ENCODE results near the gene BAZ2B.
"Not testable (repeated sequence)": the region's sequence is repeated elsewhere in the genome, so short reads cannot be mapped to it uniquely, and the experiment has no call there.

The BAZ2B gene

GRCh38 chr2:159366538-159366937 lies 249.8 kb downstream of the BAZ2B start:
- no peak for DNase-seq
- H3K27me3 ChIP-seq (replicated peaks in 2 of 5; ENCODE audit: control insufficient read depth in 4 of 5, insufficient read depth in 5 of 5, low read length in 4 of 5) = no peaks in the 10 kb centered on the region
- H3K27ac ChIP-seq (ENCODE audit: insufficient read depth in 1 of 2, low read depth in 1 of 2, low read length in 2 of 2, poor library complexity in 1 of 2, severe bottlenecking in 2 of 2) = no peak overlapping the region
- WGBS (ENCODE audit: insufficient coverage) = no CpG with 5 or more reads among the region's 3 CpGs
- H3K4me1 ChIP-seq (ENCODE audit: control extremely low read depth in 1 of 4, control insufficient read depth in 4 of 4, insufficient read depth in 4 of 4, low read length in 3 of 4) = no peaks in the 10 kb centered on the region
- POLR2A ChIA-PET = no interaction called here
- no peak overlapping the region for H3K4me3 ChIP-seq (ENCODE audit: control insufficient read depth in 1 of 7, extremely low read depth in 1 of 7, insufficient read depth in 4 of 7, low read depth in 2 of 7, low read length in 6 of 7)
- H3K9me3 ChIP-seq (ENCODE audit: control extremely low read depth in 1 of 5, control insufficient read depth in 4 of 5, insufficient read depth in 2 of 5, low read depth in 1 of 5, low read length in 4 of 5) = peaks cover 0 to 2% (median 0%) of the 10 kb centered on the region in 5 experiments
- peaks cover 17 to 76% (median 34%) of the 10 kb centered on the region in 4 experiments for H3K36me3 ChIP-seq (ENCODE audit: control insufficient read depth in 4 of 4, insufficient read depth in 4 of 4, low read length in 3 of 4)
- CTCF ChIA-PET = no interaction called here

DNA sequence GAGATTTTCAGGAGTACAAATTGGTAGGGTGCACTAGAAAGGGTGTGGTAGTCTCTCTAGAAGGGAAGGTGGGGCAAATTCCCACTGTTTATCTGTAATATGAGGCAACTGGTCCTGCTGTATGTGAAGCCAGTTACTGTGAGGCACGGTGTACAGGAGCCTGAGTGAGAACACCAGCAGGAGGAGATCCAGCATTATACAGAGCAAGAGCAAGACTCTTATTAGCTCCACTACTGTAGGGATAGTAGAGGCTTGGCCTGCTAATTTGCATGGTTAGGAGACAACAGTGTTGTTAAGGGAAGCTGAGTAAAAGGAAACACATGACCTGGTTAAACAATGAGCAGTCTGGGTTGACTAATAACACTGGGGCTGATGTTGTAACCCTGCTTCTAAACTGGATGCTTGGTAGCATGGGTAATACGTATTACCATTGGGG lies 253.5 kb downstream of the BAZ2B start:
- Histone ChIP-seq H3K27me3 (replicated peaks in 2 of 5; ENCODE audit: control insufficient read depth in 4 of 5, insufficient read depth in 5 of 5, low read length in 4 of 5) (no peaks in the 10 kb centered on the region), H3K4me3 (ENCODE audit: control insufficient read depth in 1 of 7, extremely low read depth in 1 of 7, insufficient read depth in 4 of 7, low read depth in 2 of 7, low read length in 6 of 7) (no peak overlapping the region), H3K36me3 (ENCODE audit: control insufficient read depth in 4 of 4, insufficient read depth in 4 of 4, low read length in 3 of 4) (peaks cover 10 to 55% (median 32%) of the 10 kb centered on the region in 4 experiments), H3K9me3 (ENCODE audit: control extremely low read depth in 1 of 5, control insufficient read depth in 4 of 5, insufficient read depth in 2 of 5, low read depth in 1 of 5, low read length in 4 of 5) (peaks cover 0 to 2% (median 0%) of the 10 kb centered on the region in 5 experiments), H3K27ac (ENCODE audit: insufficient read depth in 1 of 2, low read depth in 1 of 2, low read length in 2 of 2, poor library complexity in 1 of 2, severe bottlenecking in 2 of 2) (no peak overlapping the region), H3K4me1 (ENCODE audit: control extremely low read depth in 1 of 4, control insufficient read depth in 4 of 4, insufficient read depth in 4 of 4, low read length in 3 of 4) (no peaks in the 10 kb centered on the region)
- ChIA-PET POLR2A (interaction anchor here (0.6 kb wide), 1 partner anchor 416 kb away, joined by 3 read pairs; no protein-coding TSS in a partner anchor), CTCF (no interaction called here)
- 100% methylated on average over 2 of the region's 2 CpGs for WGBS (ENCODE audit: insufficient coverage)
- DNase-seq = no peak

DNA sequence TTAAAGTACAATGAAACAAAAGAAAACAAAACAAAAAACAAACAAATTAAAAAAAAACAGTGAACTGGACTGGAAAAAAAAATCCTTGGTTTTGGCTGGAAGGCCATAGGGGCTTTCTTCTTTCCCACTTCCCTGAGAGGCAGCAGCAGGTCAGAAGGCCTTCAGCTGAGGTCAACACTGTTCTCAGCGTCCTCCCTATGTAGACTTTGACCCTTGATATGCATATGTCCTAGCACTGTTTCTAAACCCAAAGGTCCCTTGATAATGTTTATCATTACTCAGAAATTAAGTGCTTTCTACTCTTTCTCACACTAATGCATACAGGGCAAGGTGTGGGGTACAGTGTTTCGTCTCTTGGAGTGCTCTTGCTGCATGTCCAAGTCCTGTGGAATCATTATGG lies 254.3 kb downstream of the BAZ2B start:
- no peak for DNase-seq
- Histone ChIP-seq H3K9me3 (ENCODE audit: control extremely low read depth in 1 of 5, control insufficient read depth in 4 of 5, insufficient read depth in 2 of 5, low read depth in 1 of 5, low read length in 4 of 5) (peaks cover 0 to 2% (median 0%) of the 10 kb centered on the region in 5 experiments), H3K4me3 (ENCODE audit: control insufficient read depth in 1 of 7, extremely low read depth in 1 of 7, insufficient read depth in 4 of 7, low read depth in 2 of 7, low read length in 6 of 7) (no peak overlapping the region), H3K36me3 (ENCODE audit: control insufficient read depth in 4 of 4, insufficient read depth in 4 of 4, low read length in 3 of 4) (peaks cover 9 to 52% (median 30%) of the 10 kb centered on the region in 4 experiments), H3K27ac (ENCODE audit: insufficient read depth in 1 of 2, low read depth in 1 of 2, low read length in 2 of 2, poor library complexity in 1 of 2, severe bottlenecking in 2 of 2) (no peak overlapping the region), H3K4me1 (ENCODE audit: control extremely low read depth in 1 of 4, control insufficient read depth in 4 of 4, insufficient read depth in 4 of 4, low read length in 3 of 4) (no peaks in the 10 kb centered on the region), H3K27me3 (replicated peaks in 2 of 5; ENCODE audit: control insufficient read depth in 4 of 5, insufficient read depth in 5 of 5, low read length in 4 of 5) (no peaks in the 10 kb centered on the region)
- POLR2A ChIA-PET = no interaction called here
- WGBS (ENCODE audit: insufficient coverage) = 100% methylated on average over 1 of the region's 2 CpGs
- CTCF ChIA-PET = no interaction called here

DNA sequence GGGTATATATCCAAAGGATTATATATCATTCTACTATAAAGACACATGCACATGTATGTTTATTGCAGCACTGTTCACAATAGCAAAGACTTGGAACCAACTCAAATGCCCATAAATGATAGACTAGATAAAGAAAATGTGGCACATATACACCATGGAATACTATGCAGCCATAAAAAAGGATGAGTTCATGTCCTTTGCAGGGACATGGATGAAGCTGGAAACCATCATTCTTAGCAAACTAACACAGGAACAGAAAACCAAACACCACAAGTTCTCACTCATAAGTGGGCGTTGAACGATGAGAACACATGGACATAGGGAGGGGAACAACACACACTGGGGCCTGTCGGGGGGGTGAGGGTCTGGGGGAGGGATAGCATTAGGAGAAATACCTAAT lies 254.7 kb downstream of the BAZ2B start:
- H3K27ac ChIP-seq (ENCODE audit: insufficient read depth in 1 of 2, low read depth in 1 of 2, low read length in 2 of 2, poor library complexity in 1 of 2, severe bottlenecking in 2 of 2); CTCF ChIA-PET; DNase-seq; H3K4me1 ChIP-seq (ENCODE audit: control extremely low read depth in 1 of 4, control insufficient read depth in 4 of 4, insufficient read depth in 4 of 4, low read length in 3 of 4); POLR2A ChIA-PET; H3K27me3 ChIP-seq (replicated peaks in 2 of 5; ENCODE audit: control insufficient read depth in 4 of 5, insufficient read depth in 5 of 5, low read length in 4 of 5); H3K4me3 ChIP-seq (ENCODE audit: control insufficient read depth in 1 of 7, extremely low read depth in 1 of 7, insufficient read depth in 4 of 7, low read depth in 2 of 7, low read length in 6 of 7); H3K9me3 ChIP-seq (ENCODE audit: control extremely low read depth in 1 of 5, control insufficient read depth in 4 of 5, insufficient read depth in 2 of 5, low read depth in 1 of 5, low read length in 4 of 5): not testable (repeated sequence)
- peaks cover 9 to 49% (median 26%) of the 10 kb centered on the region in 4 experiments for H3K36me3 ChIP-seq (ENCODE audit: control insufficient read depth in 4 of 4, insufficient read depth in 4 of 4, low read length in 3 of 4)
- no CpG with 5 or more reads among the region's 3 CpGs for WGBS (ENCODE audit: insufficient coverage)

- peaks cover 0 to 20% (median 4%) of the 10 kb centered on the region in 4 experiments for H3K36me3 ChIP-seq (ENCODE audit: control insufficient read depth in 4 of 4, insufficient read depth in 4 of 4, low read length in 3 of 4)
- H3K4me1 ChIP-seq (ENCODE audit: control extremely low read depth in 1 of 4, control insufficient read depth in 4 of 4, insufficient read depth in 4 of 4, low read length in 3 of 4) = no peaks in the 10 kb centered on the region
- ChIA-PET CTCF (interaction anchor here (1.7 kb wide), 1 partner anchor 77 kb away, joined by 3 read pairs; no protein-coding TSS in a partner anchor), POLR2A (no interaction called here)
- H3K27me3 ChIP-seq (replicated peaks in 2 of 5; ENCODE audit: control insufficient read depth in 4 of 5, insufficient read depth in 5 of 5, low read length in 4 of 5) = no peaks in the 10 kb centered on the region
- no peak overlapping the region for H3K27ac ChIP-seq (ENCODE audit: insufficient read depth in 1 of 2, low read depth in 1 of 2, low read length in 2 of 2, poor library complexity in 1 of 2, severe bottlenecking in 2 of 2)
- WGBS (ENCODE audit: insufficient coverage) = 97% methylated on average over 8 of the region's 8 CpGs
- no peak for DNase-seq
- peaks cover 0 to 2% (median 0%) of the 10 kb centered on the region in 5 experiments for H3K9me3 ChIP-seq (ENCODE audit: control extremely low read depth in 1 of 5, control insufficient read depth in 4 of 5, insufficient read depth in 2 of 5, low read depth in 1 of 5, low read length in 4 of 5)
- H3K4me3 ChIP-seq (ENCODE audit: control insufficient read depth in 1 of 7, extremely low read depth in 1 of 7, insufficient read depth in 4 of 7, low read depth in 2 of 7, low read length in 6 of 7) = no peak overlapping the region
These were observed 260.2 kb downstream of the BAZ2B start for GRCh38 chr2:159356053-159356554.

- DNase-seq = no peak
- WGBS (ENCODE audit: insufficient coverage) = 100% methylated on average over 2 of the region's 3 CpGs
- Histone ChIP-seq H3K36me3 (ENCODE audit: control insufficient read depth in 4 of 4, insufficient read depth in 4 of 4, low read length in 3 of 4) (peaks cover 11 to 45% (median 16%) of the 10 kb centered on the region in 4 experiments), H3K9me3 (ENCODE audit: control extremely low read depth in 1 of 5, control insufficient read depth in 4 of 5, insufficient read depth in 2 of 5, low read depth in 1 of 5, low read length in 4 of 5) (peaks cover 0 to 2% (median 0%) of the 10 kb centered on the region in 5 experiments), H3K27me3 (replicated peaks in 2 of 5; ENCODE audit: control insufficient read depth in 4 of 5, insufficient read depth in 5 of 5, low read length in 4 of 5) (no peaks in the 10 kb centered on the region), H3K4me1 (ENCODE audit: control extremely low read depth in 1 of 4, control insufficient read depth in 4 of 4, insufficient read depth in 4 of 4, low read length in 3 of 4) (no peaks in the 10 kb centered on the region), H3K4me3 (ENCODE audit: control insufficient read depth in 1 of 7, extremely low read depth in 1 of 7, insufficient read depth in 4 of 7, low read depth in 2 of 7, low read length in 6 of 7) (no peak overlapping the region), H3K27ac (ENCODE audit: insufficient read depth in 1 of 2, low read depth in 1 of 2, low read length in 2 of 2, poor library complexity in 1 of 2, severe bottlenecking in 2 of 2) (no peak overlapping the region)
- ChIA-PET POLR2A (interaction anchor here (0.6 kb wide), 1 partner anchor 433 kb away, joined by 3 read pairs; no protein-coding TSS in a partner anchor), CTCF (no interaction called here)
These were observed 264.4 kb downstream of the BAZ2B start for GRCh38 chr2:159351977-159352376.

DNA sequence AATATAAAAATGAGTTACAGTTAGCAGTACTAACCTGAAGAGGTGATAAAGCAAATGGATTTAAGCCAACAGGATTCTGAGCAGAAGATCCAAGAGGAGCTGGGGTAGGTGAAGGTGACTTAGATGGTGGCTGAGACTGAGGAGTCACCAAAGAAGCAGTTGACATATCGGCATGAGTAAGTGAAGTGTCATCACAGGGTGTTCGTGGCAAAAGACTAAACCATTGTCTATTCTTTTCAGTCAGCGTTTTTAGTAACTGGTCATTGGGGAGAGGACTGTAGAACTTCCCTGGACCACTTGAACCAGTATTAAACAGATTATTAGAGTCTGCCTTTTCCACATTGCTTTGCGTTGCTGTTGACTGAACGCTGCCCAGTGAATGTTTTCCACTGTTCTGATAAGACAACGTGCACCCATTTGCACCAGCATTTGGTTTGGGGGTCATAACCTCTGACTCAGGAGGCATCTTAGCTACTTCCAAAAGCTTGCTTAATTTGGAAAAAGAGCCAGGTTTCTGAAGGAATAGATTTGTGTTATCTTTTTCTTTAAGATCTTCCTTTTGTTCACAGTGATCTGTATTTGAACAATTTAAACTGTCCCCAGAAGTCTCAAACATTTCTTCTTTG lies 266.6 kb downstream of the BAZ2B start:
- Histone ChIP-seq H3K36me3 (ENCODE audit: control insufficient read depth in 4 of 4, insufficient read depth in 4 of 4, low read length in 3 of 4) (peaks cover 11 to 39% (median 17%) of the 10 kb centered on the region in 4 experiments), H3K4me3 (ENCODE audit: control insufficient read depth in 1 of 7, extremely low read depth in 1 of 7, insufficient read depth in 4 of 7, low read depth in 2 of 7, low read length in 6 of 7) (no peak overlapping the region), H3K27ac (ENCODE audit: insufficient read depth in 1 of 2, low read depth in 1 of 2, low read length in 2 of 2, poor library complexity in 1 of 2, severe bottlenecking in 2 of 2) (no peak overlapping the region), H3K9me3 (ENCODE audit: control extremely low read depth in 1 of 5, control insufficient read depth in 4 of 5, insufficient read depth in 2 of 5, low read depth in 1 of 5, low read length in 4 of 5) (no peaks in the 10 kb centered on the region), H3K27me3 (replicated peaks in 2 of 5; ENCODE audit: control insufficient read depth in 4 of 5, insufficient read depth in 5 of 5, low read length in 4 of 5) (no peaks in the 10 kb centered on the region), H3K4me1 (ENCODE audit: control extremely low read depth in 1 of 4, control insufficient read depth in 4 of 4, insufficient read depth in 4 of 4, low read length in 3 of 4) (no peaks in the 10 kb centered on the region)
- ChIA-PET POLR2A (no interaction called here), CTCF (no interaction called here)
- DNase-seq = no peak
- WGBS (ENCODE audit: insufficient coverage) = 100% methylated on average over 6 of the region's 6 CpGs
